PC-3 (cell line): ENCODE measurements around the gene GLB1L3.

Source experiments
- CTCF ChIP-seq: fragments of 300-600 bp; sonication (generic); conservative IDR thresholded peaks from 2 replicates; pipeline ENCODE4 v1.5.1; 2017; ENCODE audit warnings: antibody characterized with exemption, low read depth, mild to moderate bottlenecking, low read length
- EZH2 ChIP-seq: fragments of 300-600 bp; sonication (generic); IDR thresholded peaks from one replicate; pipeline ENCODE4 v1.6.1; 2017; ENCODE audit warnings: antibody characterized with exemption, mild to moderate bottlenecking, low read length; ENCODE audit not compliant: unreplicated experiment

- TF ChIP-seq CTCF (no peak), EZH2 (no peak)
Observed at GRCh38 chr11:134332782-134333181, 56.6 kb downstream of the GLB1L3 start.
